ENCODE results near the gene ERN1.

GRCh38 chr17:64032081-64032480 is 97.9 kb downstream of the ERN1 start:
- TF ChIP-seq CTCF (IDR thresholded peaks at IDR 0.05) (no peak), POLR2A (IDR thresholded peaks at IDR 0.05) (no peak)
